HG02840 (cell line): Measurements from ENCODE around the gene RNF113B.

Experiments
- ATAC-seq: cut with Tn5 transposase; IDR thresholded peaks from one replicate; pipeline ENCODE4 v1.9.1; 2021; ENCODE audit warnings: mild to moderate bottlenecking, moderate library complexity, moderate number of reproducible peaks; ENCODE audit not compliant: unreplicated experiment, low FRiP score

RNF113B gene

DNA sequence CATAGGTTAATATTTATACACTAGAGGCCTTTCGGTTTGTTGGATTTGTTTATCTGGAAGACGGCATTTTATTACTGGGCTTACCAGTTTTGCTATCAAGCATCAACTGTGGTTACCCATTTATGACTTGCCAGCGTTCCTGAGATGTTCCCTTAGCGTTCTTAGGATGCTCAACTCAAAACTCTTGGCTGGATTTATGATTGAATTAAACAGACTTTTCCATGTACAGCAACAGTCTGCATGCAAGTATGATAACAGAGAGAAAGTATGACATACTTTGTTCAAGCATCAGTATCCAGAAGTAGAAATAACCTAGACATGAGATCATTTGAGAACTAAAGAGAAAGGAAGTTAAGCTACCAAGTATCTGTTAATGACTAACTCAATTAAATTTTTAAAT is 29.9 kb upstream of the RNF113B start:
- ATAC-seq = no peak

DNA sequence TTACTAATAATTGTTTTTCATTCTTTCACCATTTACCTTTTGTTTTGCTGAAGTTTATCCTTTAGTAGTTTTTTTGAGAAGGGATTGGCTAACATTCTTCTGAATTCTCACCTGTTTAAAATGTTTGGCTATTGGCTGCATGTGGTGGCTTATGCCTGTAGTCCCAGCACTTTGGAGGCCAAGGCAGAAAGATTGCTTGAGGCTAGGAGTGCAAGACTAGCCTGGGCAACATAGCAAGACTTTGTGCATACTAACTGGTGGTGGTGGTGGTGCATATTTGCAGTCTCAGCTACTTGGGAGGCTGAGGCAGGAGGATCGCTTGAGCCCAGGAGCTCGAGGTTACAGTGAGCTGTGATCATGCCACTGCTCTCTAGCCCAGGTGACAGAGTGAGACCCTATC is 27.5 kb upstream of the RNF113B start:
- ATAC-seq = no peak

DNA sequence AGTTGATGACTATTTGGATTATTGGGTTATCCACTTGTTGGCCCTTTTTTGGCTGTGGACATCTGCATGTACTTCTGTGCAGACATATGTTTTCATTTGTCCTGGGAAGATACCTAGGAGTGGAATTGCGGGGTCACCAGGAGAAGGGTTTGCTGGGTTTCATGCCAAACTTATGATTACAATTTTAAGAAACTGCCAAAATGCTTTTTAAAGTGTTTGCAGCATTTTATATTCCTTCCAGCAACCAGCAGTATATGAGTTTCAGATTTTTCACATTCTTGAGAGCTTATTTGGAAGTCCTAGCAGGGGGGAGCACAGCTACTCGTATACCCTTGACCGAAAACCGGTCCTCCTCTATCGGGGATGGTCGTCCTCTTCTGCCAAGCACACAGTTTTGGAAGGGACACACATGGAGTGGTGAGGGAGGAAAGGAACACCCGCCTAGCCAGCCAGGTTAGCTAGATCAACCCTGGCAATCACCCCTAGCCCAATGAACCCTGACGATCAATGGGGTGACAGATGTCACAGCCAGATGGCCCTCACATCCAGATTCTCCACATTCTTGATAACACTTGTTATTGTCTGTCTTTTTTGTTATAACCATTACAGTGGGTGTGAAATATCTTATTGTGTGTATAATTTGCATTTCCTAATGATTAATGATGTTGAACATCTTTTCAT is 26.7 kb upstream of the RNF113B start:
- no peak for ATAC-seq

DNA sequence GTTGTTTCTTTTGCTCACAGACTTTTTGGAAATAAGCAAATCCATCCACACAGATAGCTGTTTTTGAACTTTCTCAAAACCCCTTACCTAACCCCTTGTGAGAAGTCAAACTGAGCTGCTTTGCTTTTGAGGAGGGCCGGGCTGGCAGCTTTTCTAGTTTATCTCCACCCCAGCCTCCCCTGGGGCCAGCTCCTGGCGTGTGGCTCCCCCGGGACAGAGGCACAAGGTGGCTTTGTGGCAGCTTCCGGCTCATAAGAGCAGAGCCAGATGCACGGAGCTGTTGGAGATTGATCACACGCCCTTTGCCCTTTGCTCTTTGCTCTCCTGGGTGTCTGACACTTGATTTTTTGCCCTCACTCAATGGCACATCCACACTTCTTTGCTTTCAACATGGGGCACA is 24.9 kb upstream of the RNF113B start:
- ATAC-seq = no peak

DNA sequence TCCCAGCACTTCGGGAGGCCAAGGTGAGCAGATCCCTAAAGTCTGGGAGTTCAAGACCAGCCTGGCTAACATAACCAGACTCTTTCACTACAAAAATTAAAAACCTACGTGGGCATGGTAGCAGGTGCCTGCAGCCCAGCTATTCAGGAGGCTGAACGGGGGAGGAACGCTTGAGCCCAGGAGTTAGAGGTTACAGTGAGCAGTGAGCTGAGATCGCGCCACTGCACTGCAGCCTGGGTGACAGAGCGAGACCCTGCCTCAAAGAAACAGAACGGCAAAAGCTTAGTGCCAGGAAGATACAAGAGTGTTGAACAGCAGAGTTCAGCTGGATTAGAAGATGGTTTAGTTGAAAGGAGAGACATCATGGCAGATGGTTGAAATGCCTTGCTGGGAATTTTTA is 24.1 kb upstream of the RNF113B start:
- ATAC-seq = no peak

DNA sequence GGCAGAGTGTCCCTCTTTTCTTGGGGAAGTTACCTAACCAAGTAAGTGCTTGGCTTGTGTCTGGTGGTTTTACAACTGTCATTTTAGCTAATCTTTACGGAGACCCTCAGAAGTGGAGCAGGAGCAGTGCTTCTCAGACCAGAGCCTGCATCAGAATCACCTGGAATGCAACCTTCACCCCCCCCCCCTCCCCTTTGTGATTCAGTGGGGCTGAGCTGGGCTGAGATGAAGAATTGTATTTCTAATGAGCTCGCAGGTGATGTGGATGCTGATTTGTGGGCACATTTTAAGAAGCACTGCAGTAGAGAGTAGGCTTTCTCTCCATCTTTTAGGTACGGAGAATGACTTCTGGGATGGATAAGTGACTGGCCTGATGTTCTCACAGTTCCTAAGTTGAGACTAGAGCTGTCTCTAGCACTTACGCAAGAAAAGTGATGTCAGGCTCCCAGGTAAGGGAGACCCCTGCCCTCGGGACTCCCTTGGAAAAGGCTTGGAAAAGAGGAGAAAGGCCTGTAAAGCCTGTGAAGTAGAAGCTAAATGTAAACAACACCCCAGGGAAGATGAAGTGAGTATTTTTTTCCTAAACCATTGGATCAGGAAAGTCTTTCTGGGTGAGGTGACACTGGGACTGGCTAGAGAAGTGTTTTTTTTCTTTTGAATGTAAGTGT is 23.3 kb upstream of the RNF113B start:
- no peak for ATAC-seq

DNA sequence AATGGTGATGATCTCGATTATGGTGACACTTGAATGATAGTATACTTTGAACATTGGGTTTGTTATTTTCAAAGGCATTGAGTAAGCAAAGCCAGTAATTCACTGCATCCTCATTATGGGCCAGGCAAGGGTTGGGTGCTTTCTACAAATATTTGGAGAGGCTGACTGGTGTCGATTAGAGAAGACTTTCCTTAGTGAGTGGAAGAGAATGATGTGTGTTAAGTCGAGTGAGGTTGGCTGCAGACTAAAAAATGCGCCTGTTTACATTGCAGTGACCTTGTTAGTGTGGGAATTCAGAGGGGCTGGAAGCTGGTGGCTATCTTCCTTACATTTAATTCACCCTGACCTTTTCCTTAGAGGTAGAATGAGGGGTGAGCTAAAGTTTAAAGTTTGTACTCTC is 22.4 kb upstream of the RNF113B start:
- no peak for ATAC-seq

DNA sequence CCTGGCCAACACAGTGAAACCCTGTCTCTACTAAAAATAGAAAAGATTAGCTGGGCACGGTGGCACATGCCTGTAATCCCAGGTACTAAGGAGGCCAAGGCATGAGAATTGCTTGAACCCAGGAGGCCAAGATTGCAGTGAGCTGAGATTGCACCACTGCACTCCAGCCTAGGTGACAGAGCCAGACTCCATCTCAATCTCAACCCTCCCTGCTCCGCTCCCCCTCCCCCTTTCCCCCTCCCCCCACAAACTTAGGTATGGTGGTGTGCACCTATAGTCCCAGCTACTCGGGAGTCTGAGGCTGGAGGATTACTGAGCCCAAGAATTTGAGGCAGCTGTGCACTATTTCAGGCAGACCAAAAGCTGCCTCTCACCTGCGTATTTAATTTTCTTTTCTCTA is 21.6 kb upstream of the RNF113B start:
- ATAC-seq = no peak

DNA sequence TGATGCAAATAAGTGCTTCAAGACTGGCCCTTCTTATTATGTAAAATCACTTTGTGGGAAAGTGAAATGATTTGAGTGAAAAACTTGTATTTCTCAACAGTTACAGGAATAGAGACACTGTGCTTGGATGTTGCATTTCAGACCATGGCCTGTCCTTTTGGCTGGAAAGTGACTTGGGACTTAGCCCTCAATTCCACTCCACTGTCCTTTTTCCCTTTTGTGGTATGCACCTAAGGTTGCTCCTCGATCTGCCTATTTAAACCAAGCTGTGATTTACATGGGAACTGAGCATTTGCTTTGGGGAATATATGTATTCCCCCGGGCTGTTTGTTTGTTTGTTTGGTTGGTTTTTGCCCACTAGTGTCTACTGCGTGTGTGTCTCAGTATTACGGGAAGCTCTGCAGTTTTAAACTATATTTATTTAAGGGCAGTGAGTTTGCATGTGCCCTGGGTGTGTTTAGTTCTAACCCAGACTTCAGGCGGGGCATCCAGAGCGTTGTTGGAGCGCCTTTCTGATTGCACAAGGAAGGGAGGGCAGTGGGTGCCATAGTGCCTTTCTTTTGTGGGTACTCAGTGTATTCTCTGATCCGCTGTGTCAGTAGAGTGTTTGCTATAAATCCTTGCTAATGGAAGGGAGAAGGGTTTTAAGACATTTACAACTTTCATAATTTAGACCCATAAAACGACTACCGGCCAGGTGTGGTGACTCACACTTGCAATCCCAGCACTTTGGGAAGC is 18.2 kb upstream of the RNF113B start:
- ATAC-seq = no peak

DNA sequence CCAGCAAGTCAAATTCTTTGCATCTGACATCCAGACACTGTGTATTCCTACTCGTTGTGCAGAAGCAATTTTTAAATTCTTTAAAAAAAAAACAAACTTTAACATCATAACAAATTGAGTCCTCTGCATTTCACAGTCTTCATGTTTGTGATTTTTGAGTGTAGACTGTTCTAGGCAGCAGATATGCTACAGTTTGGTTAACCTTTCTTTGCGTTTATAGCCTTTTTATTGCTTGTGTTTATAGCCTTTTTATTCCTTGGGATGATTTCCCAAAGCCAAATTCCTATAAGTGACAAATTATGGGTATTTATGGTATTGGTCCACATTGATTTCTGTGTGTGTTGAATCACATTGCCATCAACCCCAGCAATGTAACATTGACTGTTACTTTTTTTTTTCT is 14.9 kb upstream of the RNF113B start:
- ATAC-seq = no peak

DNA sequence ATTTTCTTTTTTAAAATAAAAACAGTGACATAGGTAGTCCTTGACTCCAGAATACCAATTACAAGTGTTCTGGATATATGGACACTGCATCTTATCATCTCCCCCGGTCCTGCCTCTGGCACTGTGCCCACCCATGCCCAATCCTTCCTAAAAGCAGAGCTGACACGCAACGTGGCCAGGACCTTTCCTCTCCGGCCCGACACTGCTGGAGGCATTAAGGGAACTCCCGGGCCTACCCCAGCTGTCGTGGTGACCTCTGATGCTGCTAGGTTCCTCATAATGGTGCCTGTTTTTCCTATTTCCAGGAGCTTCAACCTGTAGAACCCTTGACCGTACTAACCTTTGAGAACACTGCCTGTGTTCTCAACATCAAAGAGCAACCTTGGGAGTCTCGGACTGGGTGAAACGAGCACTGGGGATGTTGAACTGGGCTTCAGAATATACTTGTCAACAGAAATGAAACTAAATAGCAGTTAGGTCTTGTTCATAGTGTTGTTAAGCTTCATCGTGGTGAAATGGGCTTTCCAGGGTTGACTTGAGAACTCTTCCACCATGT is 13.9 kb upstream of the RNF113B start:
- no peak for ATAC-seq

DNA sequence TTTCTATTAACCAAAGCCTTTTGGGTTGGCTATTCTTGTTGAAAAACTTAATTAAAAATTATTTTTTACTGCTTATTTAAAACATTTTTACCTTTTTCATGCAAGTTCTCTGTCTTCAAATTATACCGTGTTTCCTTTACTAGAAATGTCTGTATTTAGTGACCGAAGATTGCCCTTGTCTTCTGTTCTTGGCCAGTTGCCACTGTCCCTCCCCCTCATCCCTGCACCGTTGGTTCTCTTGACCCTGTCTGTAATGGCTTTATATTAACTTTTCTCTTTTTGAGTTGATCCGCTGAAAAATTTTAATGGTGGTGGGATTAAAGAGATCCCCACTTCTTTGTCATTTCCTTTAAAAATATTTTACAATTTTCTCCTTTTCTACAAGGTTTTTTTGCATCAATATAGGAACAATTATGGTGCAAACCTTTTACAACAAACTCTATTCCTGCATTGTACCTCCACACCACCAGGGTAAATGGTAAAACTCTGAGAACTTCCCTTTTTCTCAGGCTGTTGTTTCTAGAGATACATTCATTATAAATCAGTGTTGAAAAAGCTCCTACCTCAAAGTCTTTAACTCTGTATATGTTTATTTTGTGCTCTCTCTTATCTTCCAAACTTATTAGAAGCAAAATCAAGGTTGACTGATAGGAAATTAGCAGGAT is 12.9 kb upstream of the RNF113B start:
- ATAC-seq = no peak

DNA sequence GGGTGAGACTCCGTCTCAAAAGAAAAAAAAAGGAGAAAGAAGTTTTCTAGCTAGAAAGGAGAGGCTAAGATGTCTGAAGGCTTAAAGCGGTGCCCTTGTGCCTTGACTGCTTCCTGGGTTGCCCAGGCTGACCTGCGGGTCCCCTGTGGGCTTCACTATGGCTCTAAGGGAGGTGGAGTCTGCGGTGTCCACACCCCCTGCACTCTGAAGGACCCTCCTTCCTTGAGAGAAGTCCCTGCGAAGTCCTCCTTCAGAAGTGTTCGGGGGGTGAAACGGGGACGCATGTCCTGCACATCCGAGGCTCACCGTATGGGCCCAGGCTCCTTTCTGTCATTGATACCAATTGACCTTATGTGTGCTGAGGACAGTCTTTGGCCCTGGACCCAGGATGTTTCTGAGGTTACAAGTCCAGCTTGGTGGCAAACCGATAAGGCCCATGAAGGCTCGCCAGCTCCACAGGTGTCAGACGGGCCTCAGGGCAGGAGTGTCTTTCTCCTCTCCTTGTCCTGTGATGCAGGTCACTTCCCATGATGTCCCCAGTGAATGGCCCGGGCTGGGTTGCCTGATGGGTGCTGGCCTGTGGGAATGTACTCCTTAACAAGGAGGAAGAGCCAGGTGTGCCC is 11.6 kb upstream of the RNF113B start:
- no peak for ATAC-seq

DNA sequence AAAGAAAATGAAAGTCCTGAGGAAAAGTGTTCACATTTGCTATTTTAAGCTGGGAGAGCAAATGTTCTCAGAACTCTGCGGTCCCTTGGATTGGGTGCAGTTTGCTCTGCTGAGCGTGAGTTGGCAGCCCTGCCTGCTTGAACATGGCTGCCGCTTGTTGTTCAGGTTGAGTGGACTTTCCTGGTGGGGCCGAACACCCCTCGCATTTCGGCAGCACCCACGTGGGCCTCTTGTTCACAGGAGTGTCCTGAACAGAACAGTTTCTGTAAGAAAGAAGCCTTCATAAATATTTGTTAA is 10.8 kb upstream of the RNF113B start:
- ATAC-seq = no peak

DNA sequence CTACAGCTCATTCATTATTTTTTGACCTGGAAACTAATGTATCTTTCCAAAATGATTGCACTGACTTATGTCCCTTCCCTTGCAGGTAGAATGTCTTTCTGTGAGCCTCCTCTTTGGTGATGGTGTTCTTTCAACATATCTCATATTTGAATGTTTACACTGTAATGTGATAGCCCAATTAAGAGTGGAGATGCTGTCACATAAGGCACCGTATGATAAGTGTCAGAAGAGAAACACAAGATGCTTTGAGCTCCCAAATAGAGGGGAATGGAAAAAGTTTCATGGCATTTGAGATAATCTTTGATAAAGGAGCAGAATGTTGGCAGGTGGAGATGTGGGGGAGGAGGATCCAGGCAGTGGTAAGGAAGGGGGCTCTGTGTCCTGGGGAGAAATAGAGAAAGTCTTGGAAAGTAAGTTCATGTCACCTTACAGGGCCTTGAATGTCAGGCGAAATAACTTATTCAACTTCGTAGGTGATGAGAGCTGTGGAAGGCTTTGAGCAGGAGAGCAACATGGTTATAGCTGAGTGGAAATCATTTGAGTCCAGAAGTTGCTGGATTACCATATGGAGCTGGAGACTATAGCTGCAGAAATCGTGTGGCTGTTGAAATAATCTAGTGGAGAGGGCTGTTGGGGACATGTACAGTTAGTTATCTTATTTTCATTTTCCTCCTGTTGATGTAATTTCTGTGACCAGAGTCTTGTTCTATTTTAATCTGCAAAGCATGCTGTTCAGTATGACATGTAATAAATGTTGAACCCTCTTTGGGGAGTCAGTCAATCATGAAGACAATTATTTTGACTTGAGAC is 10.3 kb upstream of the RNF113B start:
- no peak for ATAC-seq

DNA sequence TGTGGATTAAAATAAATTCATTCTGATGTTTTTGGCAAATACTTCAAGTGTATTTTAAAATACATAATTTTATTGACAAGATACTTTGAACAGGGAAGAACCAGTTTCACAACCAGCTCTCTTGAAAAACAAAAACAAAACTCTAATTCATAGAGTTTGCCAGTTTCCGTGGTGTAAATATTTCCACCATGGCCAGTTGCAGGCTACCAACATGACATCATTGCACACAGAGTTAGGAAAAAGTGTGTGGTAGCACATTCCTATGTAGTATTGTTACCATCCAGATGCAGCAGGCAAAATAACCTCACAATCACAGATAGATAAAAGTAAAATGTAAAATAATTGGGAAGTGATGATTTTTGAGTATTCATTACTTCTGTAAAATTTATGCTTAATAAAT is 7.7 kb upstream of the RNF113B start:
- ATAC-seq = no peak

DNA sequence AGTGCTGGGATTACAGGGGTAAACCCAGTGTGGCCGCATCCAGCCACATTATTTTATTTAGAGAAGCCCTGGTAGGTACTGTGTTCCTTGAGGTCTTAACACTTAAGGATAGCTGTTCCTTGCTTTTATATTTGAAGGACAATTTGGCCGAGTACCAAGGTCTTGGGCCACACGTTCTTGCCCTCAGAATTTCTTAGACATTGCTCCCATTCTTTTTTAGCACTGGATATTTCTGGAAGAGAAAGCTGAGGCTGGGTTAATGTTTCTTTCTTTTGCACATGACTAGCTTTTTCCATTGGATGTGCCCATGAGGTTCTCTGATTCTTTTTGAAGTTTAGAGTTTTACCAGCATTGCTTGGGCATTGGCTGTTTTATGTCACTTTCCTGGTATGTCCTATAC is 5.5 kb upstream of the RNF113B start:
- ATAC-seq = no peak

DNA sequence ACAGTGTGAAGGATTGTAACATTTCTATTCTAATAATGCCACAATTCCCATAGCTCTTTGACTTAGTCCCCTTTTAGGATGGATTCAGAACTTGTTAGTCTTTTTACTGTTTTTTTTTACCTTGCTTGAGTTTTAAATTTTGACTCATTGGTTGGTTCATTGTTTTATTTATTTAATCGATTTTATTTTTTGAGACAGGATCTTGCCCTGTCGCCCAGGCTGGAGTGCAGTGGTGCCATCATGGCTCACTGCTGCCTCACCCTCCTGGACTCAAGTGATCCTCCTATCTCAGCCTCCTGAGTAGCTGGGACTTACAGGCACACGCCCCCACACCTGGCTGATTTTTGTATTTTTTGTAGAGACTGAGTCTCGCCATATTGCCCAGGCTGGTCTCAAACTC is 5.1 kb upstream of the RNF113B start:
- no peak for ATAC-seq

DNA sequence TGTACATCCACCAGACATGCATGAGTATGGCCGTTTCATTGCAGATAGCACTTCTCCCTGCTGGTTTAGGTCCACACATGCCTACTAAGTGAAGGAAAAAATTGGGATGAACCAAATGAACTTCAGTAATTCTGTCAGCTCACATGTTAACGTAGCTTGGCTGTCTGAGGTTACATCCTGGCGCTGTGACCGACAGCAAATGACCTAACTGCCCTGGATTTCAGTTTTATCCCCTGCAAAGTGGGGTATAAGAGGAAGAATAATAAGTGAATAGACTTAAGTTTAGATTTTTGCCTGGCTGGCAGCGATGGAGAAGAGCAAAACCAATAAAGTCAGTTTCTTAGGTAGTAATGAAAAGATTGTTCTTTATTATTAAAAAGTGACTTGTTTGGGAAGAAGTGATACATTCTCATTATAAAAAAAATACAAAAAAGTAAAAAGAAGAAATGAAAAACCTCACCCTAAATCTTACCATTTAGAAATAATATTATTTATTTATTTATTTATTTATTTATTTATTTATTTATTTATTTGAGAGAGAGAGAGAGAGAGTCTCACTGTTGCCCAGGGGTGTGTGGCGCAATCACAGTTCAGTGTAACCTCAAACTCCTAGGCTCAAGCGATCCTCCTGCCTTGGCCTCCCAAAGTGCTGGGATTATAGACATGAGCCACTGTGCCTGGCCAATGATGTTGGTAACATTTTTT is 4.2 kb upstream of the RNF113B start:
- ATAC-seq = no peak
